IMR-90 (cell line): ENCODE results near the gene ZZZ3. TPM values are rescaled to one million over a fixed set of nuclear protein-coding genes. Genes with fewer than 3 reads are reported as not detected.

Source experiments
- ATAC-seq: fragments of 200-7000 bp; cut with Tn5 transposase; 2 replicates; pipeline ENCODE4 v1.9.1; 2020; ENCODE audit warnings: low read depth, mild to moderate bottlenecking, moderate library complexity
- BruUV-seq: library from RNA; stranded (reverse); fragments of 400-500 nt; replicated peaks from 2 replicates; lab custom pipeline; 2021; lab: Mats Ljungman, UMichigan
- CTCF ChIA-PET: fragments of 300-600 bp; formaldehyde crosslinking; extraction: SDS; loops from one replicate; lab custom pipeline; 2021; ENCODE audit warnings: antibody characterized with exemption; lab: Yijun Ruan, JAX
- POLR2A ChIA-PET: fragments of 300-600 bp; sonication (Branson Sonifier 250); formaldehyde crosslinking; loops from one replicate; lab custom pipeline; 2022; ENCODE audit warnings: antibody characterized with exemption; ENCODE audit not compliant: unreplicated experiment; lab: Charles Lee
- DNase-seq: peaks from one replicate; pipeline ENCODE4 v3.0.0; 2013
- H2AFZ ChIP-seq: replicated peaks from 2 replicates; pipeline ENCODE3; 2013; ENCODE audit warnings: low read length, mild to moderate bottlenecking; ENCODE audit not compliant: poor library complexity
- H2AK5ac ChIP-seq: 2 replicates; pipeline ENCODE4 v1.6.1; 2013; ENCODE audit warnings: low read depth, low read length, inconsistent platforms
- H2AK9ac ChIP-seq: replicated peaks from 2 replicates; pipeline ENCODE3; 2013; ENCODE audit warnings: mild to moderate bottlenecking, low read depth, low read length, moderate library complexity; ENCODE audit not compliant: poor library complexity
- H2BK120ac ChIP-seq: 2 replicates; pipeline ENCODE4 v1.6.1; 2013; ENCODE audit warnings: low read depth, low read length, inconsistent platforms
- H2BK15ac ChIP-seq: 3 replicates; pipeline ENCODE4 v1.6.1; 2013; ENCODE audit warnings: low read depth, low read length, inconsistent platforms
- H2BK20ac ChIP-seq: 2 replicates; pipeline ENCODE4 v1.6.1; 2013; ENCODE audit warnings: low read depth, mild to moderate bottlenecking, inconsistent platforms, low read length, moderate library complexity
- H2BK5ac ChIP-seq: 2 replicates; pipeline ENCODE4 v1.6.1; 2013; ENCODE audit warnings: mild to moderate bottlenecking, low read depth, low read length, inconsistent platforms; ENCODE audit not compliant: poor library complexity, severe bottlenecking
- H3K14ac ChIP-seq: replicated peaks from 2 replicates; pipeline ENCODE4 v1.6.1; 2013; ENCODE audit warnings: low read depth, low read length, inconsistent platforms
- H3K18ac ChIP-seq: 2 replicates; pipeline ENCODE4 v1.6.1; 2013; ENCODE audit warnings: low read depth, low read length, control low read depth
- H3K23ac ChIP-seq: 2 replicates; pipeline ENCODE4 v1.6.1; 2013; ENCODE audit warnings: low read depth, low read length, inconsistent platforms
- H3K27ac ChIP-seq: 2 replicates; pipeline ENCODE4 v1.5.1; 2013; ENCODE audit warnings: mild to moderate bottlenecking, control low read depth, low read length; ENCODE audit not compliant: insufficient read depth
- H3K27me3 ChIP-seq: 2 replicates; pipeline ENCODE4 v1.6.1; 2013; ENCODE audit warnings: low read length; ENCODE audit not compliant: control insufficient read depth, insufficient read depth
- H3K36me3 ChIP-seq: 2 replicates; pipeline ENCODE4 v1.6.1; 2013; ENCODE audit warnings: low read length, mixed read lengths; ENCODE audit not compliant: control insufficient read depth, insufficient read depth
- H3K4ac ChIP-seq: 2 replicates; pipeline ENCODE4 v1.6.1; 2013; ENCODE audit warnings: low read depth, low read length, inconsistent platforms
- H3K4me1 ChIP-seq: 2 replicates; pipeline ENCODE4 v1.6.1; 2013; ENCODE audit warnings: low read length, mixed read lengths; ENCODE audit not compliant: control insufficient read depth, insufficient read depth
- H3K4me2 ChIP-seq: 2 replicates; pipeline ENCODE4 v1.6.1; 2013; ENCODE audit warnings: low read depth, mild to moderate bottlenecking, control low read depth, low read length, moderate library complexity
- H3K4me3 ChIP-seq: 2 replicates; pipeline ENCODE4 v1.5.1; 2013; ENCODE audit warnings: low read depth, mild to moderate bottlenecking, control low read depth, low read length, moderate library complexity; ENCODE audit not compliant: insufficient read depth
- H3K56ac ChIP-seq: 2 replicates; pipeline ENCODE4 v1.6.1; 2013; ENCODE audit warnings: low read length, inconsistent platforms; ENCODE audit not compliant: insufficient read depth; ENCODE audit errors: extremely low read depth
- H3K79me1 ChIP-seq, 2 experiments: 2 replicates each; pipeline ENCODE4 v1.6.1; 2013; ENCODE audit warnings: low read length in 2 of 2, inconsistent platforms in 1 of 2, low read depth in 1 of 2
- H3K9ac ChIP-seq: 2 replicates; pipeline ENCODE4 v1.6.1; 2013; ENCODE audit warnings: low read depth, low read length, control low read depth
- H3K9me1 ChIP-seq: 2 replicates; pipeline ENCODE4 v1.6.1; 2013; ENCODE audit warnings: low read length, inconsistent platforms; ENCODE audit not compliant: insufficient read depth
- H3K9me3 ChIP-seq: 2 replicates; pipeline ENCODE4 v1.6.1; 2013; ENCODE audit warnings: low read length; ENCODE audit not compliant: control insufficient read depth, insufficient read depth
- H4K20me1 ChIP-seq: 2 replicates; pipeline ENCODE4 v1.6.1; 2013; ENCODE audit warnings: low read length, inconsistent platforms; ENCODE audit not compliant: insufficient read depth
- H4K5ac ChIP-seq: 2 replicates; pipeline ENCODE4 v1.6.1; 2013; ENCODE audit warnings: mild to moderate bottlenecking, low read depth, low read length, control low read depth
- H4K8ac ChIP-seq, 2 experiments: 2 replicates each; pipeline ENCODE4 v1.6.1; 2013; ENCODE audit warnings: low read depth in 2 of 2, low read length in 2 of 2, control low read depth in 1 of 2, inconsistent platforms in 1 of 2
- H4K91ac ChIP-seq: 2 replicates; pipeline ENCODE4 v1.6.1; 2013; ENCODE audit warnings: low read depth, low read length, inconsistent platforms; ENCODE audit not compliant: insufficient read depth
- MAZ ChIP-seq: IDR thresholded peaks from 2 replicates; pipeline ENCODE4 v1.6.1; 2012; ENCODE audit warnings: low read depth, mild to moderate bottlenecking, low read length, improper control_type of control experiment, moderate library complexity, borderline replicate concordance
- MXI1 ChIP-seq: IDR thresholded peaks from 2 replicates; pipeline ENCODE4 v1.6.1; 2012; ENCODE audit warnings: low read depth, mild to moderate bottlenecking, low read length, moderate library complexity, borderline replicate concordance
- WGBS, 2 experiments: methylation state at CpG; one replicate each; pipeline versions ENCODE4 v1.1.5 to v1.1.7; 2013; ENCODE audit warnings: missing lambda C conversion rate in 2 of 2; ENCODE audit not compliant: insufficient read length in 1 of 2; ENCODE audit errors: extremely low coverage in 2 of 2; 5-methylcytosine and 5-hydroxymethylcytosine counted together
- dilution Hi-C: fragments of 300-500 bp; cut with HindIII; formaldehyde crosslinking; loops from one replicate; pipeline ENCODE4 v1.14.3; 2018; ENCODE audit warnings: low sequenced_read_pairs; ENCODE audit not compliant: unreplicated experiment
- in situ Hi-C: fragments of 300-500 bp; cut with MboI; formaldehyde crosslinking; loops from 3 replicates; pipeline ENCODE4 v1.14.3; 2019; ENCODE audit warnings: low sequenced_read_pairs, inconsistent platforms, mixed read lengths
- intact Hi-C: fragments of 100-400 bp; cut with micrococcal nuclease; formaldehyde crosslinking; loops from 2 replicates; pipeline ENCODE4 v1.10.0; 2022
- polyA plus RNA-seq, 3 experiments: library from polyadenylated mRNA; depleted of rRNA; stranded (reverse); fragments of >200 nt; gene quantifications; 2 replicates each; pipeline ENCODE4 v1.2.3, GENCODE V29; 2012; ENCODE audit warnings: low replicate concordance in 1 of 3
- total RNA-seq: library from RNA; depleted of rRNA; stranded (reverse); fragments of >200 nt; gene quantifications from 2 replicates; pipeline ENCODE4 v1.2.3, GENCODE V29; 2012
- TF ChIP-seq, protein P1 (sequence below): fragments of 150-350 bp; IDR thresholded peaks from 2 replicates; pipeline ENCODE4 v1.6.1; 2016; ENCODE audit warnings: low read depth, mild to moderate bottlenecking, low read length, moderate library complexity, borderline replicate concordance

The ZZZ3 gene
- total and polyA plus RNA-seq, 2 of the 4 experiments (the other 2 are of a cell fraction): 14.2 to 66.3 TPM

DNA sequence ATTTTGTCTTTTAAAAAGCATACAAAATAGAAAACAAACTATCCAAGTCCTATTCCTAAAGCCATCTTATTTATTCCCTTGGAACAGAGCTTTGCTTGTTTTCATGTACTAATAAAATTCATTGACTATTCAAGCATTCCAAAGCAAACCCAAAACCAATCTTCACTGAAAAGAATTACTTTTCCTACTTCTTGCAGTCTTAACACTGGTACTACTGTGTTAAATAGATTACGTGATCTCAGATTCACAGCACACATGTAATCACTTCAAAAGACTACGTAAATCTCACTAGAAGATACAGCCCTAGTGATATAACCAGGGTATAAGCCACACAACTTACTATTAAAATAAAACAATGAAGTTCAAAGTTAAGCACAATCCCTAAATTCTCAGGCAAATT, 39.0 kb downstream of the ZZZ3 start:
- H3K4me3 ChIP-seq: no peak overlapping the region
- no peak overlapping the region for H3K4me2 ChIP-seq
- H3K18ac ChIP-seq: no peak overlapping the region
- no peak overlapping the region for H4K8ac ChIP-seq
- H2BK120ac ChIP-seq: no peak overlapping the region
- ATAC-seq (no peak), DNase-seq (no peak)
- H4K5ac ChIP-seq: no peak overlapping the region
- no peaks in the 10 kb centered on the region for H3K27me3 ChIP-seq
- TF ChIP-seq MXI1 (no peak), MAZ (no peak)
- TF ChIP-seq, protein P1, sequence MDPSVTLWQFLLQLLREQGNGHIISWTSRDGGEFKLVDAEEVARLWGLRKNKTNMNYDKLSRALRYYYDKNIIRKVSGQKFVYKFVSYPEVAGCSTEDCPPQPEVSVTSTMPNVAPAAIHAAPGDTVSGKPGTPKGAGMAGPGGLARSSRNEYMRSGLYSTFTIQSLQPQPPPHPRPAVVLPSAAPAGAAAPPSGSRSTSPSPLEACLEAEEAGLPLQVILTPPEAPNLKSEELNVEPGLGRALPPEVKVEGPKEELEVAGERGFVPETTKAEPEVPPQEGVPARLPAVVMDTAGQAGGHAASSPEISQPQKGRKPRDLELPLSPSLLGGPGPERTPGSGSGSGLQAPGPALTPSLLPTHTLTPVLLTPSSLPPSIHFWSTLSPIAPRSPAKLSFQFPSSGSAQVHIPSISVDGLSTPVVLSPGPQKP: no peak
- no peak overlapping the region for H2AFZ ChIP-seq
- H2AK9ac ChIP-seq: no peak overlapping the region
- ChIA-PET CTCF (interaction anchor here (0.6 kb wide), 1 partner anchor 26 kb away, joined by 3 read pairs; no protein-coding TSS in a partner anchor), POLR2A (no interaction called here)
- H3K27ac ChIP-seq: no peak overlapping the region
- no peak overlapping the region for H2BK15ac ChIP-seq
- no peak overlapping the region for H3K56ac ChIP-seq
- H4K91ac ChIP-seq: no peak overlapping the region
- H3K79me1 ChIP-seq: peaks cover 36 to 63% of the 10 kb centered on the region in 2 experiments
- no peak overlapping the region for H3K23ac ChIP-seq
- H3K36me3 ChIP-seq: peaks cover 7% of the 10 kb centered on the region
- no TSS peak for BruUV-seq
- in situ Hi-C loops: no loop called here
- no peak overlapping the region for H3K9ac ChIP-seq
- intact Hi-C loops: no loop called here
- H3K14ac ChIP-seq: no peak overlapping the region
- dilution Hi-C loops: no loop called here
- peaks cover 5% of the 10 kb centered on the region; the same call in 1 of the 2 replicates for H3K9me1 ChIP-seq
- WGBS, 2 experiments: no CpG with 5 or more reads among the region's 2 CpGs
- H3K9me3 ChIP-seq: no peaks in the 10 kb centered on the region
- no peak overlapping the region for H3K4ac ChIP-seq
- peaks cover 22% of the 10 kb centered on the region for H4K20me1 ChIP-seq
- H2BK20ac ChIP-seq: no peak overlapping the region
- H2AK5ac ChIP-seq: no peak overlapping the region
- peaks cover 2% of the 10 kb centered on the region; the same call in 1 of the 2 replicates for H3K4me1 ChIP-seq
- H2BK5ac ChIP-seq: no peak overlapping the region
